Measurements from ENCODE around the gene TMEM63C. TPM values are rescaled to one million over a fixed set of nuclear protein-coding genes. Genes with fewer than 3 reads are reported as not detected.

Gene TMEM63C
- polyA plus RNA-seq, 1 donor (not counting 4 experiments of a cell fraction or from before 2014, with no cell fraction given), result 0.66 TPM

DNA sequence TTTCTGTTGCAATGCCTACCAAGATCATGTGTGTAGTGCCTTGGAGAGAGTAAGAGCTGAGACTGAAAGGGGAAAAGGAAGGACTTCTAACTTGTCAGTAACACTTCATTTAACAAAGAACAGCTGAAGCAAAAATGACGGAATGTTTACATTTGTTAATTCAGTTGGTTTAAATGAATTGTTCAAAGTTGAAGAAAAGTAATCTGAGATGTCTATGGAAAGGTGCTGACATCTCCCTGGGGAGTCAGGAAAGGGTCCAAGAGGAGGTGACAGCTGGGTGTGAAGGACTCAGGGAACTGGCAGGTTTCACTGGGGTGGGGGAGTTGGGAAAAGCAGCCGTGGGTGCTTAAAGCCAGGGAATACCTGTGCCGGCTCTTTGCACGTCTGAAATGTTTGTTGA, 7.9 kb downstream of the TMEM63C start:
- H3K4me2 ChIP-seq (ENCODE audit: control insufficient read depth, extremely low read depth, insufficient read depth, low read depth, low read length), result no peak overlapping the region
- dilution Hi-C loops (cut with MboI; ENCODE audit: extremely low pct_ligation_motif_present, low sequenced_read_pairs), result no loop called here
- H3K9me3 ChIP-seq (ENCODE audit: control insufficient read depth, low read depth, low read length), result no peaks in the 10 kb centered on the region
- DNase-seq (ENCODE audit: low read depth, low spot score) (no peak), FAIRE-seq (no peak)
- TF ChIP-seq, protein P1, sequence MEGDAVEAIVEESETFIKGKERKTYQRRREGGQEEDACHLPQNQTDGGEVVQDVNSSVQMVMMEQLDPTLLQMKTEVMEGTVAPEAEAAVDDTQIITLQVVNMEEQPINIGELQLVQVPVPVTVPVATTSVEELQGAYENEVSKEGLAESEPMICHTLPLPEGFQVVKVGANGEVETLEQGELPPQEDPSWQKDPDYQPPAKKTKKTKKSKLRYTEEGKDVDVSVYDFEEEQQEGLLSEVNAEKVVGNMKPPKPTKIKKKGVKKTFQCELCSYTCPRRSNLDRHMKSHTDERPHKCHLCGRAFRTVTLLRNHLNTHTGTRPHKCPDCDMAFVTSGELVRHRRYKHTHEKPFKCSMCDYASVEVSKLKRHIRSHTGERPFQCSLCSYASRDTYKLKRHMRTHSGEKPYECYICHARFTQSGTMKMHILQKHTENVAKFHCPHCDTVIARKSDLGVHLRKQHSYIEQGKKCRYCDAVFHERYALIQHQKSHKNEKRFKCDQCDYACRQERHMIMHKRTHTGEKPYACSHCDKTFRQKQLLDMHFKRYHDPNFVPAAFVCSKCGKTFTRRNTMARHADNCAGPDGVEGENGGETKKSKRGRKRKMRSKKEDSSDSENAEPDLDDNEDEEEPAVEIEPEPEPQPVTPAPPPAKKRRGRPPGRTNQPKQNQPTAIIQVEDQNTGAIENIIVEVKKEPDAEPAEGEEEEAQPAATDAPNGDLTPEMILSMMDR (optimal IDR thresholded peaks at IDR 0.05 in 1 of 3, IDR thresholded peaks at IDR 0.05 in 1 of 3, conservative IDR thresholded peaks at IDR 0.05 in 1 of 3; ENCODE audit: extremely low read depth in 1 of 3, insufficient read depth in 2 of 3, low read length in 3 of 3), result no peak
- no peak for TF ChIP-seq EZH2 (IDR thresholded peaks at IDR 0.05; ENCODE audit: low read length)
- peaks cover 9% of the 10 kb centered on the region for H3K4me1 ChIP-seq (ENCODE audit: control insufficient read depth, extremely low read depth, insufficient read depth, low read length)
- H2AFZ ChIP-seq (ENCODE audit: control insufficient read depth, low read length), result no peak overlapping the region
- no peak overlapping the region for H3K4me3 ChIP-seq (ENCODE audit: control insufficient read depth in 2 of 3, extremely low read depth in 1 of 3, insufficient read depth in 2 of 3, low read depth in 1 of 3, low read length in 3 of 3)
- H3K79me2 ChIP-seq (ENCODE audit: control insufficient read depth, insufficient read depth, low read length), result no peaks in the 10 kb centered on the region
- no peak overlapping the region for H3K9ac ChIP-seq (ENCODE audit: control insufficient read depth, extremely low read depth, insufficient read depth, low read length)
- no peaks in the 10 kb centered on the region for H4K20me1 ChIP-seq (ENCODE audit: control insufficient read depth, extremely low read depth, insufficient read depth, low read length)
- H3K9me1 ChIP-seq (ENCODE audit: control insufficient read depth, extremely low read depth, insufficient read depth, low read length), result no peaks in the 10 kb centered on the region
- H3K27me3 ChIP-seq (ENCODE audit: control insufficient read depth, extremely low read depth, insufficient read depth, low read length), result peaks cover 4% of the 10 kb centered on the region
- H3K36me3 ChIP-seq (ENCODE audit: control insufficient read depth in 2 of 2, extremely low read depth in 1 of 2, insufficient read depth in 2 of 2, low read length in 2 of 2), result no peaks in the 10 kb centered on the region
- H3K27ac ChIP-seq (ENCODE audit: control insufficient read depth, insufficient read depth, low read length), result no peak overlapping the region

DNA sequence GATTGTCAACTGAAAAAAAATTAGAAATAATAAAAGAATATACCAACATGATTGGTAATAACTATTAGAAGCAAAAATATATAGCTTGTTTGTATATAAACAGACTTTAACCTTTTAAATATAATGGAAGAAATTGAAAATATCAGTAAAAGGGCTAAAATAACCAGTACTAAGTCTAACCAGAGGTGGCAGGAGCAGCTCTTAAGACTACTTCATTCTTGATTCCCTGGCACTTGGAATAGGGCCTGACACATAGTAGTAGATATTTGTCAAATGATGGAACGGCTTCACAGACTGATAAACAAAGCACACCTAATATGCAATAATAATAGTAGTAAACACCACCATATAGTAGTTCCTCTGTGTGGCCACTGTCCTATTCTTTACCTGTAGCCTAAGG, 9.4 kb downstream of the TMEM63C start:
- no peaks in the 10 kb centered on the region for H3K9me3 ChIP-seq (ENCODE audit: control insufficient read depth, low read depth, low read length)
- H3K4me1 ChIP-seq (ENCODE audit: control insufficient read depth, extremely low read depth, insufficient read depth, low read length), result no peaks in the 10 kb centered on the region
- H3K4me3 ChIP-seq (ENCODE audit: control insufficient read depth in 2 of 3, extremely low read depth in 1 of 3, insufficient read depth in 2 of 3, low read depth in 1 of 3, low read length in 3 of 3), result no peak overlapping the region
- H3K27ac ChIP-seq (ENCODE audit: control insufficient read depth, insufficient read depth, low read length), result no peak overlapping the region
- no peaks in the 10 kb centered on the region for H3K9me1 ChIP-seq (ENCODE audit: control insufficient read depth, extremely low read depth, insufficient read depth, low read length)
- dilution Hi-C loops (cut with MboI; ENCODE audit: extremely low pct_ligation_motif_present, low sequenced_read_pairs), result no loop called here
- H2AFZ ChIP-seq (ENCODE audit: control insufficient read depth, low read length), result no peak overlapping the region
- H3K9ac ChIP-seq (ENCODE audit: control insufficient read depth, extremely low read depth, insufficient read depth, low read length), result no peak overlapping the region
- H3K4me2 ChIP-seq (ENCODE audit: control insufficient read depth, extremely low read depth, insufficient read depth, low read depth, low read length), result no peak overlapping the region
- FAIRE-seq (no peak), DNase-seq (ENCODE audit: low read depth, low spot score) (no peak)
- peaks cover 7% of the 10 kb centered on the region for H3K27me3 ChIP-seq (ENCODE audit: control insufficient read depth, extremely low read depth, insufficient read depth, low read length)
- H4K20me1 ChIP-seq (ENCODE audit: control insufficient read depth, extremely low read depth, insufficient read depth, low read length), result no peaks in the 10 kb centered on the region
- H3K79me2 ChIP-seq (ENCODE audit: control insufficient read depth, insufficient read depth, low read length), result no peaks in the 10 kb centered on the region
- no peak for TF ChIP-seq EZH2 (IDR thresholded peaks at IDR 0.05; ENCODE audit: low read length)
- TF ChIP-seq, protein P1 (optimal IDR thresholded peaks at IDR 0.05 in 1 of 3, IDR thresholded peaks at IDR 0.05 in 1 of 3, conservative IDR thresholded peaks at IDR 0.05 in 1 of 3; ENCODE audit: extremely low read depth in 1 of 3, insufficient read depth in 2 of 3, low read length in 3 of 3), result no peak
- H3K36me3 ChIP-seq (ENCODE audit: control insufficient read depth in 2 of 2, extremely low read depth in 1 of 2, insufficient read depth in 2 of 2, low read length in 2 of 2), result no peaks in the 10 kb centered on the region
